HG03442 (cell line): ENCODE data around the gene TSC22D2.
A peak's percentile ranks its signal among the peaks of the same experiment; 100 is the strongest.

ENCODE experiments used
- ATAC-seq: cut with Tn5 transposase; IDR thresholded peaks from one replicate; pipeline ENCODE4 v1.9.1; 2021; ENCODE audit warnings: mild to moderate bottlenecking, moderate library complexity; ENCODE audit not compliant: unreplicated experiment

The TSC22D2 gene

DNA sequence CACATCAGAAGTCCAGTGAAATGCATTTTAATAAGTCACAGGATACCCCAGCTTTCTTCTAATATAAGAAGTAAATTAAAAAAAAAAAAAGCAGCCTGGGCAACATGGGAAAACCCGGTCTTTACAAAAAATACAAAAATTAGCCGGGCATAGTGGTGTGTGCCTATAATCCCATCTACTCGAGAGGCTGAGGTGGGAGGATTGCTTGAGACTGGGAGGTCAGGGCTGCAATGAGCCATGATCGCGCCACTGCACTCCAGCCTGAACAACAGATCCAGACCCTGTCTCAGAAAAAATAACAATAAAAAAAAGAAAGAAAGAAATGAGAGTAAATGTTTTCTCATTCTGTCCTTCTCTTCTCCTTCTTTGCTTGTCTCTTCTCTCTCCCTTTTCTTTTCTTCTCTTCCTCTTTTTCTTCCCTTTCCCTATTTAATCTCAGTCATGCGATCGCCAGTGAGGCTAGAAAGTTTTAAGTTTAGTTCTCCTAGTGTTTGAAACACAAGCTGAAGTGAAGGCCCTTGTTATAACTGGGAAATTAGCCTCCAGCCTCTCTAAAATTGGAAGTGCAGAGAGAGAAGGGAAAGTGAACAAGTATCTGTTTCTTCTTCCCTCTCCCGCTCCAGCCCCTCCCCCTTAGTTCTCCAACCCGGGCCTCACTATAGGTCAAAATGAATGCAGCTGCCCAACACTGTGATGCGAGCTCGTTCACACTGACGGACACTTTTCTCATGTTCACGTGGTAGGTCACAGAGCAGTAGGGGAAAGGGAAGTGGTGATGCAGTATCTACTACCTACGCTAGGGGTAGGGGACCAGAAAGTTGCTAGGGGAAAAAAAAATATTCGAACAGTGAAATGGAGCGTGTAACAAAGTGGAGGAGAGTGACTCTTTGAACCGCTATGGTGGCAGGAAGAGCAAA, 23.5 kb upstream of the TSC22D2 start:
- ATAC-seq: peak; percentile 97

DNA sequence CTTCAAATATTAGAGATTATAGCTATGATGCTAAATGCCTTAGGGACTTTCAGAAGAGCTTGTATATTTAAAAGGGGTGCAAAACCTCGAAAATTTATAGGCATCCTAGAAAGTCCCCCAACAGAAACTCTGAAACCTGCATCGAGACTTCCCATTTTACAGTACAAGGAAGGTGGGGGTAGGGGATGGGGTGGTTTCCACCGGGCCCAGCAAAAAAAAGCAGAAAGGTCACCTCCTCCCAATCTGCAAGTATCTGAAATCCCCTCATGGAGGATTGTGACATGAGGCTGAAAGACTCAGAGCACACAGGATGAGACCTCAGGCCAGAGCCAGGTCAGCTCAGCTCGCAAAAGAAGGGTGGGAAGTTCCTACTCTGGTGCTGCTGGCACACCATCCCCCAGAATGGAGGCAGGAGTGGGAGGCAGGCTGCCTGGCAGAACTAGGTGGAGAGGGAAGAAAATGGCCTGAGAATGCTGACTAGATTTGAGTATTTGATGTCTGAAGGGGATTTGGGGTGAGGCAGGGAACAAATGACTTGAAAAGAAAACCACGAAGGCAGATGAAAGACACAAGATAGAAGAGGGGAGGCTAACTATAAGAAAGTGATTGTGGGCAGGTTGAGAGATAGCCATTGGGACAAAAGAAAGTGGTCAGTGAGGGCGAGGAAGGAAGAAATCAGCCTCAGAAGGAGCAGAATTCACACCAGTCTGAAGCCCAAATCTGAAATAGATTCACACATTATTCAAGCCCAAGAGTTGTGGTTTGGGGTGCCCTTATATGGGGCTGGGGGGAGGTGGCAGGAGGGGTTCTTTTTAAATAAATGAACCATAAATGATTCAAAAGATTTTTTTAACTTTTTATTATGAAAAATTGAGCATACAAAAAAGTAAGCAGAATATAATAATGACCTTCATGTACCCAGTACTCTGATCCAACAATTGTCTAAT, 22.5 kb upstream of the TSC22D2 start:
- peak; percentile 24 for ATAC-seq

GRCh38 chr3:150388498-150389418, 19.3 kb upstream of the TSC22D2 start:
- no peak for ATAC-seq

DNA sequence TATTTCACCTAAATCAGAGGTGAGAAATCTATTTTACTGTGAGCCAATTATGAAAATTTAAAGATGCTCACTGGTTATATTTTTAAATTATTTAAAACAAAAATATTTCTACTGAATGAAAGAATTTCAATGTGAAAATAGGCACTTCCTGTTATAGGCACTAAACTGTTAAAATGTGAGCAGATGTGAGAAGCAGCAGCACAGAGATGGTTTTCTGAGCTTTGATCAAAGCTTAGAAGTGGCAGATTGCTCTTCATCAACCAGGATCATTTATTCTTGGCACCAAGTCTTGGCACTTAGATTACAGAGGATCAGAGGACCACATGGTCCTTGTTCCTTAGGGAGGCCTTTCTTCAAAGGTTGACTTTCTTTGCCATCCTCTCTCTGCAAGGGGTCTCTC, 18.0 kb upstream of the TSC22D2 start:
- ATAC-seq: no peak

GRCh38 chr3:150391161-150391560, 16.9 kb upstream of the TSC22D2 start:
- ATAC-seq: no peak

DNA sequence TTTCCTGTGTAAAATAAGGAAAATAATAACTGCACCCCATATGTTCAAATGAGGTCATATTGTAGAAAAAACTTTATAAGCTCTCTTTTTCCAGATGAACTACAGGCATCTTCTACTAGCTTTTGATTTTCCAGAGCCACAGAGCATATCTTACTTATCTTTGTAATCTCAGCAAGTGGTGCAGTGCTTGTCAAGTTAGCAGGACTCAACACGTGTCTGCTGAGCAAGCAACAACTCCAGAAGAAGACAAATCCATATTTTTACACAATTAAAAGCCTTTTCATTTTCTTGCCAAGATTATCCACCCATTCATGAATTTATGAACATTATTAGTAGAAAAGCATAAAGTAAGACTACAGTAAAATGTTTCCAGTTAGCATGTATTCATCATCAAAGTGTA, 14.4 kb upstream of the TSC22D2 start:
- no peak for ATAC-seq

DNA sequence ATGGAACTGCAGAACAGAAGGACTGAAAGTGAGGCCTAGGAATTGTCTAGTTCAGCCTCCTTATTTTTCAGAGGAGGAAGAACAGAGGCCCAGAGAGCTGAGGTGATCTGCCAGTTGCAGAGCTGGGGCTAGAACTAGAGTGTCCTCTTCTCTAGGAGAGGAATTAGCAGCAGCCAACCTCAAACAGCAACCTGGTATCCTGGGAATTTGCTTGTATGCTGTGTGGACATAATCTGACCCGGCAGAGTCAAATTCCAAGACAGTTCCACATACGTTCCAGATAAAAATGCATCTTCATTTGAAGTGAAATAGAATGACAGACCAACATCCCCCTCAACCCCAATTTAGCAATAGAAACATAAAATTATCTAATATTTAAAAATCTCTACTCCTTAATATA, 13.5 kb upstream of the TSC22D2 start:
- no peak for ATAC-seq

GRCh38 chr3:150396491-150396890, 11.6 kb upstream of the TSC22D2 start:
- no peak for ATAC-seq

DNA sequence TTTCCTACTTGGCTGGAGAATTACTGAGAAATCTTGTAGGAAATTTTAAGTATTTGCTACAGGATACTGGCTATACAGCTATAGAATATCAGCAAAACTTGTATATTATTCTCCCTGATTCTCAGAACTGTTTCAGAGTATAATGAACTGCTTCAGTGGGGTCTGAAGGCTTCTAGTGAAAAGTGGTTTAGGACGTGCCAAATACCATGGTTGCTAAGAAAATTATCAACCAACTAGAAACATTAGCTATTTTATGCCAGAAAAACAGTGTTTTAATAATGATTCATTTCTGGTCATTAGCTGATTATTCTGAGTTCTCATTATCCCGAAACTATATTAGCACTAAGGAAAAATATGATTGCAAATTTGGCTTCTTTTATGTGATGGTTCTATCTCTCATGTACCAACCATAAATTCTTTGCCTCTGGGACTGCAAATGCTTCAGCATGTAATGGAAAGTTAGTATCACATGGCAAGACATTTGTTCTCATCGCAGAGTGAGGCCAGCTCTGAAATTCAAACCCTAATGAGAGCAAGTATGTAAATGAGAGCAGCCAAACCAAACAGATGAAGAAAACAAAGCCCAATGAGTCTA, 11.0 kb upstream of the TSC22D2 start:
- ATAC-seq: no peak

DNA sequence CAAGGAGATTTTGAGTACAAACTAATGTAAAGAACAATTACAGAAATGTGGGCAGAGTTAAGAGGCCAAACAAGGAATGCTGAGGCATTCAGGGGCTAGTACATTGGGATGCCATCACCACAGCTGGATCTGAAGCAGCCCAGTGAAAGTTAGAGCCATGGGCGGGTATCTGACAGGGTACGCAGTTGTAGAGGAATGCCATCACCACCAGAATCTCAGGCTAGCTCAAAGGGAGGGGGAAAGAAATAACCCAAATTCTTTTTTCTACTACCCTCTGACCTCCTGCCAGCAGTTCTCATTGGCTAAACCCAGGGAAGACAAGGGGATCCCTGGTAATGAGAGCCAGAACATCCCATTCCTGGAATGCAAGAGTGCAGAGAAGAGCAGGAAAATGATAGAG, 9.0 kb upstream of the TSC22D2 start:
- ATAC-seq: no peak

DNA sequence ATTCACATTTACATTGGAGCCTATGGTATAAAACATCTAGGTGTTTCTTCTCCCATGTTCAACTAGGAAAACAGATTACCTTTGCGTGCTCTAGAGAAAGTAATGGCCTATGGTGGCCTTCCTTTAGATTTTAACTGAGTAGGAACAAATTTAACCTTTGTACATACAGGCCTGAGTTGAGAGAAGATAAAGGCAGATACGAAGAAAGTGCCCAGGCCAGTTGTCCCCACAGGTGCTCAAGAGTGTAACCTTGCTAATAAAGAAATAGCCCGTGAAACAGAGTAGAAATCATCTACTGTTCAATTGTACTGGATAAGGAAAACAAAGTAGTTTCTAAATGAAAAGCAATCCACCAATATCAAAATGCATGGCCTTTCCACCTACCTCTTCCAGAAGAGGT, 6.8 kb upstream of the TSC22D2 start:
- ATAC-seq: no peak

DNA sequence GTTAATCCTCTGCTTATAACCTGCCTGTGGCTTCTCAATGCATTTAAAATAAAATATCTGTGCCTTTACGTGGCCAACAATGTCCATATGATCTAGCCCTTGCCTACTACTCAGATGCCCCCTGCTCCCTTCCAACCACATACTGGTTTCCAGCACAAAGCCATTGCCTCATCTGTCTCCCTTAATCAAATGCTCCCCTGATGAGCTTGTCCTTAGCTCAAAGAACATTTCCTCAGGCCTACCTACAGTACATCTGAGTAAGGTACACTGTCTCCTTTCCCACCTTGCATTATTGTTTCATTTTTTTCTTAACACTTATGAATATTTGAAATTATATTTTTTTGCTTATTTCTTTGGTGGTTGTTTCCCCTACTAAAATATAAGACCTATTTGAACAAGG, 5.9 kb upstream of the TSC22D2 start:
- no peak for ATAC-seq

DNA sequence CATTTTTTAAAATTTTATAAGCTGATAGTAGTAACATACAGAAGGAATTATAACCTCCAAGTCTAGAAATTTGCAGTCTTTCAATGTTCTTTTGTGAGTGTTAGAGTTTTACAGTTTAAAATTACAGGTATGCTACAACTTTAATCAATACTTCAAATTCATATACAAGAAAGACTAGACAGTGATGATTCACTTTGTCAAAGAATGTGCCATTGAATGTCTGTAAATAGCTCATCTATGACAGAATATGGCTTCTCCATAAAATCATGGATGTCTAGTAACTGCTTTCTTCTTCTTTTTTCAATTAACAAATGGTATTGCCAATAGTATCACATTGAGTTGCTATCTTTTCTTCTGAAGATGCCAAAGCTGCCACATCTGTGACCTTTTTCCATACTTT, 4.1 kb upstream of the TSC22D2 start:
- no peak for ATAC-seq

DNA sequence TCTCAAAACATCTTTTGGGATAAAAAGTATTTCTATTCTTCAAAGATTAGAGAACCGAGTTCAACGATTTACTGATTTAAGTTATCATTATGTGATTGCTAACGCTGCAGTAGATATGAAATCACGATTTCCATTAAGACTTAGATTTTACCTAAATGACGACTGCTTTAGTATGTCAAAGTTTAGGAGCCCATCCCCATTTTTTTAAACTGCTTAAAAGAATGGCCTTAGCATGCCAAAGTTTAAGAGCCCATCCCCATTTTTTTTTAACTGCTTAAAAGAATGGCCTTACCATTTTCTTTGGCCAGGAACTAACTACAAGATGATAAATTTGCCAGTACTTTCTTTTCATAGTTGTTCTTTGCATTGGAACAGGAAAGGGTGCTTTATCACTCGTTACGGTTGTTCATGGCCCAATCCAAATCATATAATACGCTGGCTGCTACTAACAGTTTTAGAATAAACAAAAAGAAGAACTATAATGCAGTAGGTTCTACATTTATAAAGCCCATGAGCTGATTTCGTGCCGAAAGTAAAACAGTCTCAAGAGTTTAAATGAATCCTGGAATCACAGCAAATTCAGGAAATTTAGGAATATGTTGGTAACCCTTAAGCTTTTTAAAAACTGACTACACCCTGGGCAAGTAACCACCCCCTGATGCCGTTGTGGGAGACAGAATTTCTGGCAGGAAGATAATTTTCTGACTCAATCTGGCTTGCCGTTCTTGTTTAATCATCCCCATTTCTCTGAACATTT, 869 bp upstream of the TSC22D2 start:
- no peak for ATAC-seq

- peak; percentile 3 for ATAC-seq
Measured at GRCh38 chr3:150407808-150408220, 284 bp upstream of the TSC22D2 start.

GRCh38 chr3:150409125-150409511, 1.0 kb downstream of the TSC22D2 start:
- ATAC-seq: no peak

- ATAC-seq: peak; percentile 25
Measured at GRCh38 chr3:150409512-150410310, 1.6 kb downstream of the TSC22D2 start.

GRCh38 chr3:150410311-150411105, 2.4 kb downstream of the TSC22D2 start:
- no peak for ATAC-seq
